NB4 (cell line): ENCODE results near the gene ASCL1.

Experiments used
- CTCF ChIP-seq: IDR thresholded peaks from one replicate; pipeline ENCODE4 v1.5.1; 2012; ENCODE audit warnings: low read depth, low read length
- MYC ChIP-seq: IDR thresholded peaks from 2 replicates; pipeline ENCODE4 v1.6.1; 2011; ENCODE audit warnings: low read depth, low read length
- POLR2A ChIP-seq: IDR thresholded peaks from 2 replicates; pipeline ENCODE4 v1.6.1; 2011; ENCODE audit warnings: mild to moderate bottlenecking; ENCODE audit not compliant: insufficient read length; ENCODE audit errors: extremely low read depth

DNA sequence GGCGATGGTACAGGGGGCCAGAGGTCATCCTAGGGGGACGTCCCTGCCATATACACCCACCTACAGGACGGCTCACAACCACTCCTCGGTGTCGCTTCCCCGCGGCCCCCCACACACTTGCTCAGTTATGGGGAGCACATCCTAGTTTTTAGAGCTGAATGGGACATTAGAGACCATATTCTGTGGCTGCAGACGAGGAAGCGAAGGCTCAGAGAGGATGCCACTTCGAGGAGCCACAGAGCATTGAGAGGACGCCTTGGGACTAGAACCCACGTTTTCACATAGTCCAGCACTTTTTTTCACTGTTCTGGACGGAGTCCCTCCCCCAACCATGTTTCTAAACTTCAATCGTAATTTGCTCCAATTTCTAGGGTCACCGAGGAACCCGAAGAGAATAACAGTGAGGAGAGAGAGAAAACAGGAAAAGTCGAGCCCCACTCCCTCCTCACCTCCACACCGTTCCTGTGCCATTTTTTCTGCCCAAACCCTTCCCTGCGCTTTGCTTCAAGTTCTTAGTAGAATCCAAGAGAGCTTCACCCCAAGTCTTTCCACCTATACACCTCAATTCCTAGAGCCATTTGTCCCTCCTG, 641 bp upstream of the ASCL1 start:
- TF ChIP-seq POLR2A, result no peak
- no peak for TF ChIP-seq CTCF
- no peak for TF ChIP-seq MYC
